Activated CD8-positive, alpha-beta memory T cell treated with anti-CD3 and anti-CD28 coated beads for 4 hours (primary cell): ENCODE measurements around the gene SMARCC2.

Experiments used
- DNase-seq, 2 donors: peaks; one replicate each; pipeline ENCODE4 v3.0.0-alpha.2; 2020; ENCODE audit warnings: low read depth in 2 of 2

SMARCC2 gene

DNA sequence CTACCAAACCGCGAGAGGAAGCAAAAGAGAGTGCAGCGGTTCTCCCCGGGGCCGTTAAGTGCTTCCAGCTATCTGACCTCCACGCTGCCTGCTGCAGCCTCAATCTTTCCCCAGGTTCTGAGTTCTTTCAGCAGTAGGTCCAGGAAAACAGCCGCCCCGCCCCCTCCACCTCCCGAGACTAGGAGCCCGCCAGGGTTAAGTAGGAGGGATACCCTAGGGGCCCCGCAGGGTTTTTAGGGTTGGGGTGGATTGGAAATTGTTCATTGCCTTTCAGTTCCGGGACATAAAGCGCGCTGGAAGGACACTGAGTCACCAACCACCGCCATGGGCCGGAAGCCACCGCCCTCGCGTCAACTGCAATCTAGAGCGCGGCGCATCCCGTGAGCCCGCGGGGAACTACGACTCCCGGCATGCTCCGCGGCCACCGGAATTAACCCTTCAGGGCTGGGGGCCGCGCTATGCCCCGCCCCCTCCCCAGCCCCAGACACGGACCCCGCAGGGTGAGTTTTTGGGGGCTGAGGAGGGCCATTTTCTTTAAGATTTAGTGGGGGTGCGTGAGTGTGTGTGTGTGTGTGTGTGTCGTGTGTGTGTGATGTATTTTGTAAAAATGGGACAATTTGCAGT lies 37.0 kb downstream of the SMARCC2 start, which contains the start of gene MYL6B:
TSS of gene MYL6B (plus strand) at position 456 of the 624 bp plus-strand sequence. CDS start 1,332 bp downstream, outside the sequence.
- peak; percentile 85 to 89 for DNase-seq

DNA sequence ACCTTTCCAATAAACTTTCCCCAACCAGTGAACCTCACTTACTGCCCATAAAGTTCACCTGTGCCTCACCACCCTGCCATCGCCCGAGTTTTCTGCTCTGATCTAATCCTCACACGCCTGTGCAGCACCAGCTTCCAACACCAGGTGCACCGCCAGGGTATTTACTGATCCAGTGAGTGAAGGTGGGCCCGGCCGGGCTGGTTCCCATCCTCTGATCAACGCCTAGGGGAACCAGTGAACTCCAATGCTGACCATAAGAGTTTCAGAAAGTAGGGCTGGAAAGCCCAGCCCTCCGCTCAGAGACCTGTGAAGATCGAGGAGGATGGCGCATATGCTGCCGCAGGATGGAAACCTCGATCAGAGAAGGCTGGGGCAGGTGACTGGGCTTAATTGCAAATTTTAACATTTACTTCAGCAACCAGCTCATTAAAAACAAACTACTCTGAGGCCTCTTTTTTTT lies 37.6 kb downstream of the SMARCC2 start:
- DNase-seq: peak; percentile 30 to 43

GRCh38 chr12:56150563-56150962 lies 38.7 kb downstream of the SMARCC2 start:
- DNase-seq: no peak

DNA sequence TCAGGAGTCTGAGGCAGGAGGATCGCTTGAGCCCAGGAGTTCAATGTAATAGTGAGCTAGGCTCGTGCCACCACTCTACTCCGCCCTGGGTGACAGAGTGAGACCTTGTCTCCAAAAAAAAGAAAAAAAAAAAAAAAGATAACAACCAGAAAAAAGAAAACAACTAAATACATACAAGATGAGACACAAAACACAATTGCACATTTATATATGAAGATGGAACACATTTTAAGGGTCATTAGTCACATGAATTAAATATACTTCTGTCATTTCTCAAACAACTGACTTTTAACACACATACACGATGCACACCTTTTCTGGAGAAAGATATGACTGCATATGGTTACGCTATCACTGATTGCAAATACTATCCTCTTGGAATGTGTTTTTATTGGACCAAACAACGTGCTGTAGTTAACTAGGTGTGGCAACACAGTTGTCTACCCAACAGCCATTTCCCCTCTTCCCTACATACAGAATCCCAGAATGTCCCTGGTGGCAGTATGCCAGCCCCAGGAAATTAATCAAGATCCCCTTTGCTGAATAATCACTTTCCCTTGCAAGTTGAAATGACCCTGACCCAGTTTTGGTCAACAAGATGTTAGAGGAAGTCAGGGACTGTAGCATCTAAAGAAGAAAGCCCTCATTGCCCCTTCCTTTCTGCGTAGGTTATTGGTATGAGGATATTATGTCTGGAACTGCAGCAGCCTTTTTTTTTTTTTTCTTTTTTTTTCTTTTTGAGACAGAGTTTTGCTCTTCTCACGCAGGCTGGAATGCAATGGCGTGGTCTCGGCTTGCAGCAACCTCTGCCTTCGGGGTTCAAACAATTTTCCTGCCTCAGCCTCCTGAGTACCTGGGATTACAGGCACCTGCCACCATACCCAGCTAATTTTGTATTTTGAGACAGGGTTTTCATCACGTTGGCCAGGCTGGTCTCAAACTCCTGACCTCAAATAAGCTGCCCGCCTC lies 42.5 kb downstream of the SMARCC2 start:
- DNase-seq: no peak

- DNase-seq: no peak
These were observed 44.1 kb downstream of the SMARCC2 start for GRCh38 chr12:56145217-56145616.

- no peak for DNase-seq
These were observed 45.4 kb downstream of the SMARCC2 start for GRCh38 chr12:56143870-56144269.

DNA sequence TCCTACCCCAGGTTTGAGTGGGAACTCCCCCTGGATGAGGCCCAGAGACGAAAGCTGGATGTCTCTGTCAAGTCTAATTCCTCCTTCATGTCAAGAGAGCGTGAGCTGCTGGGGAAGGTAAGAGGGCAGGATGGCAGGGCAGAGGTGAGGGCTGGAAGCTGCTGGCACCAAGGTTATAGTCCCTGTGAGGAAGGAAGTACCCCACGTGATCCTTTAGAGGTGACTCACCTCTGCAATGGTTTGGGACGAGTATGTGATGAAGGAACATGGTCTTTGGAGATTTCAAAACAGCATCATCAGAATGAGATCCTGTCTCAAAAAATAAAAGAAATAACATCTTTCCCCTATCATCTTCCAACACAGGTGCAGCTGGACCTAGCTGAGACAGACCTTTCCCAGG lies 46.1 kb downstream of the SMARCC2 start:
- no peak for DNase-seq

- no peak for DNase-seq
These were observed 47.1 kb downstream of the SMARCC2 start for GRCh38 chr12:56141946-56142784.

- no peak for DNase-seq
These were observed 51.3 kb downstream of the SMARCC2 start for GRCh38 chr12:56137853-56138571.

- no peak for DNase-seq
These were observed 54.4 kb downstream of the SMARCC2 start for GRCh38 chr12:56134897-56135296.

- no peak for DNase-seq
These were observed 58.4 kb downstream of the SMARCC2 start for GRCh38 chr12:56130876-56131275.

- DNase-seq: no peak
These were observed 59.3 kb downstream of the SMARCC2 start for GRCh38 chr12:56129942-56130495.

DNA sequence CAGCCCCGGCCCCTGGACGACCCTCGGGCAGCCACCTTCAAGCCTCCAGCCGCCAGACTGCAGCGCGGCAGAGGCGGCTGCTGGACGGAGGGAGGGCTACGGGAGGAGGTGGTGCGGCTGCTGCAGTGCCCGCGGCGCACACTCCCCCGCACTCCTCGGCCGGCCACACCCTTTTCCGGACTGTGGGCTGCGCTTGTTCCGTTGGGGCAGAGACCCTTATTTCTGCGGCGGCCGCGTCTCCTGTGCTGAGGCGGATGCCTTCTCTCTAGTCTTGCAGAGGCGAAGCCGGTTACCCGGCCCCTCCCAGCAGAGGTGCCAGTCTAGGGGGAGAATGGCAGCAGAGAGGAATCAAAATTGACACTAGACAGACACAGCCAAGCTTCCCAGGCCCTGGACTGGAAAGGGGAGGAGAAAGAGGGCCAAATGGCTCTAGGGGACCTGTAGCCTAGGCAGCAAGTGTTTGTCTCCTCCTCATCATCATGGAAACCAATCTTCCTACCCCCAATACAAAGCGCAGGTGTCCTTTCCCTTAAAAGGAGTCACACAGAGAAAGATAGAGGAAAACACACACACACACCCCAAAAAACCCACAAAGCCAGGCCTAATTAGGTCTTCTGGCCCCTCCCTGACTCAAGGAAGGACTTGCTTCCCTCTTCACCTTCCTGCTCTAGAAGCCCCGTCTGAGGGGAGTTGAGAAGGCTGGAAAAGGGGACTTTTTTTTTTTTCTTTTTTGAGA lies 59.9 kb downstream of the SMARCC2 start:
- peak; percentile 57 to 63 for DNase-seq

GRCh38 chr12:56128670-56129205 lies 60.5 kb downstream of the SMARCC2 start:
- no peak for DNase-seq

DNA sequence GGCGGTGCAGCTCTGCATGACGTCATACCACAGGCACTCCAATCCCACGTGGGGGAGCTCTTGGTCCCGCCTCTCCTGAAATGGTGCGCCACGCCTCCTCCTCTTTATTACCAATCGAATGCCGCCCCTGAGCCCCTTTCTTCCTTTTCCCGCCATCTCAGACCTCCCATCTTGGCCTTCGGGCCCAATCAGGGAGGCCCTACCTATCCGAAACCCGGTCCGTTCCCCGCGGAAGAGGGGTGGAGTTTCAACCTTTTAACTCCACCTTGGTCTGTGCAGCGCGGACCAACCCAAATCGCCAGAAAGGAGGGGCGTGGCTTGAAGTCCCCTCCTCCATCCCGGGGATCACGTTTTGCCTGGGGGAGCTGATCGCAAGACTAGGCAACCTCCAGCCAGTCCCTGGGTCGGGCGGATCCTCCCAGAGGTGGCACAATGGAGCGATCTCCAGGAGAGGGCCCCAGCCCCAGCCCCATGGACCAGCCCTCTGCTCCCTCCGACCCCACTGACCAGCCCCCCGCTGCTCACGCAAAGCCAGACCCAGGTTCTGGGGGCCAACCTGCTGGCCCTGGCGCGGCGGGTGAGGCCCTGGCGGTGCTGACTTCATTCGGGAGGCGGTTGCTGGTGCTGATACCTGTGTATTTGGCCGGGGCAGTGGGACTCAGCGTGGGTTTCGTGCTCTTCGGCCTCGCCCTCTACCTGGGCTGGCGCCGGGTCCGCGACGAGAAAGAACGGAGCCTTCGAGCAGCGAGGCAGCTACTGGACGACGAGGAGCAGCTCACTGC lies 61.2 kb downstream of the SMARCC2 start, which contains the start of gene ESYT1:
TSS of gene ESYT1 (plus strand) at position 380 of the 782 bp plus-strand sequence. CDS start at position 433, 53 bp downstream.
- peak; percentile 91 to 98 for DNase-seq

GRCh38 chr12:56127485-56127887 lies 61.8 kb downstream of the SMARCC2 start:
- DNase-seq: no peak

GRCh38 chr12:56126732-56127239 lies 62.5 kb downstream of the SMARCC2 start:
- DNase-seq: no peak

DNA sequence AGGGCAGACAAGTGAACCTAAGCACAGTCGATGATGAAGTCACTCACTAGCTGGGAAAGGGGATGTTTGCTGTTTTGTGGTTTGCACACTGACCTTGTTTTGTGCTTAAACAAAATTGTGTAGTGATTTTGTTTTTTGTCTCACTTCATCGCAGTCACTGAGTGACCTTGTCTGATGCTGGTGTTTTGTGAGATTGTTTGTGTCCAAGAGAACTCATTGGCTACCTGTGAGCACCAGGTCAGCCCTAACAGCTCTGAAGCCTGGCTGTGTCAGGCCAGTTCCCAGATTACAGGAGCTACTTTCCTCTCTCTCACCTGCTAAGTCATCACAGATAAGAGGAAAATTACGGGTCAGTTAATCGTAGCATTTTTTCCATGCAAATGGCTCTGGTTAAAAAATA lies 65.2 kb downstream of the SMARCC2 start:
- DNase-seq: no peak

GRCh38 chr12:56122637-56123036 lies 66.6 kb downstream of the SMARCC2 start:
- DNase-seq: no peak
